HG03064 (cell line): ENCODE results near the gene CLUH.
"Not testable (repeated sequence)": the region's sequence is repeated elsewhere in the genome, so short reads cannot be mapped to it uniquely, and the experiment has no call there.

Experiments
- ATAC-seq: cut with Tn5 transposase; IDR thresholded peaks from one replicate; pipeline ENCODE4 v1.9.1; 2021; ENCODE audit warnings: low read depth; ENCODE audit not compliant: unreplicated experiment

Gene CLUH

GRCh38 chr17:2703606-2704005 lies 8.0 kb downstream of the CLUH start:
- no peak for ATAC-seq

GRCh38 chr17:2703181-2703580 lies 8.4 kb downstream of the CLUH start:
- ATAC-seq: no peak

GRCh38 chr17:2701996-2702741 lies 9.4 kb downstream of the CLUH start:
- ATAC-seq: no peak

GRCh38 chr17:2701161-2701995 lies 10.2 kb downstream of the CLUH start:
- no peak for ATAC-seq

GRCh38 chr17:2700491-2701141 lies 10.9 kb downstream of the CLUH start:
- ATAC-seq: no peak

GRCh38 chr17:2700030-2700490 lies 11.5 kb downstream of the CLUH start:
- no peak for ATAC-seq

GRCh38 chr17:2699216-2699805 lies 12.3 kb downstream of the CLUH start:
- ATAC-seq: not testable (repeated sequence)

- no peak for ATAC-seq
Observed at GRCh38 chr17:2697611-2698162, 13.9 kb downstream of the CLUH start.

- no peak for ATAC-seq
Observed at GRCh38 chr17:2695961-2696760, 15.4 kb downstream of the CLUH start.

- no peak for ATAC-seq
Observed at GRCh38 chr17:2695243-2695960, 16.2 kb downstream of the CLUH start.

- ATAC-seq: no peak
Observed at GRCh38 chr17:2694381-2695242, 17.0 kb downstream of the CLUH start.

- no peak for ATAC-seq
Observed at GRCh38 chr17:2693561-2694380, 17.8 kb downstream of the CLUH start.

- no peak for ATAC-seq
Observed at GRCh38 chr17:2692781-2693135, 18.8 kb downstream of the CLUH start.

- ATAC-seq: no peak
Observed at GRCh38 chr17:2691965-2692780, 19.4 kb downstream of the CLUH start.

GRCh38 chr17:2691069-2691871 lies 20.3 kb downstream of the CLUH start:
- no peak for ATAC-seq
